Mesenteric fat pad (tissue), 1 donor: ENCODE measurements around the gene RGL1. TPM values are rescaled to one million over a fixed set of nuclear protein-coding genes. Genes with fewer than 3 reads are reported as not detected.

Source experiments
- DNase-seq: peaks from one replicate; pipeline ENCODE4 v3.0.0-alpha.2; 2020; ENCODE audit warnings: low spot score
- total RNA-seq: library from RNA; stranded (reverse); fragmentation: NEBNext Ultra II Directional; extraction: Animal tissue kit (Norgen Biotek cat#: 25700); gene quantifications from one replicate; pipeline ENCODE4 v1.2.1, GENCODE V29; 2021
- donor health status: DM: yes; HTN: yes; CAD: no.

RGL1 gene
- total RNA-seq, 1 donor from 2014 or later = 80.8 TPM

DNA sequence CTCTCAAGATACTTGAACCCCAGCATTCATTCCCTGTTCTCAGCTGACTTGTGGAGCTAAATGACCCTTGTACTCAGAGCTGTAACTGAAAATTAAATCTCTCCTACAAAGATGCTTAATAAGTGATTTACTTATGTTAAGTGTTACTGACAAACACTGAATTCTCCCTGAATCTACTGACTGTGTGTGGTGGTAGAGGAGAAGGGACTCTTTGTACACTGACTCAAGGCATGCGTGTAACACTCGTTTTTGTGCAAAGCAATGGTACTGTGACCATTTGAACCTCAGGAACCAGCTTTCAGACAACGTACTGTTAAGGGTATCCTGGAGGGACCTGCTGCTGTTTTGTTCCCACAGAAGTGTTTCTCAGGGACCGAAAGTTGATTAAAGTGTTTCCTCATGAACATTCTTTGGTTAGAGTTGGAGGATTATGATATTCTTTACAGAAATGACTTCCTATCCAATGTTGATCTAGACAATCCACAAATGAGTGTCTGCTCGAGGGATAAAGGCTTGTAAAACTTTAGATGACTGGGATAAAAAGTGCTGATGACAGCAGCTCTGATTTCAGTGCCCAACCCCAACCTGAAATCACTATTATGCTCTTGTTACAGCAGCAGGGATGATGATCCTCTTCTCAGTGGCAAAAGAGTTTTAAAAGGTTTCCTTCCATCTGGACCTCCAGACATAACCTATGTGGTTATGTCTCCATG is 12.8 kb downstream of the RGL1 start:
- no peak for DNase-seq

DNA sequence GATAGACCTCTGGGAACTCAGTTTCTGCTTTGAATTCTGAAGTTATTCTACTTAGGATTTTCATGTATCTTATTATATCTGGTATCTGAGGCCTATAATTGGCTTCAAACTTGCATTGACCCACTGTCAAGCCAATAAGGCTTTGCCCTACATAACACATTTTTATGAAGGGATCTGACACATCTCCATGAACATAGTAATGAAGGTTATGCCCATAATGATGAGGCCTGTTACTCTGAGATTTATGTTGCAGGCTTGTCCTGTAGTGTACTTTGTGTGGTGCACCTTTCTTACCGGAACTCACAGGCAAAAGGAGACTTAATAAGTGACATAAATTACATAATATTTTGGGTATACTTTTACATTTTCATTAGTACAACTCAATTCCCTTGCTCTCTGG is 14.1 kb downstream of the RGL1 start:
- no peak for DNase-seq

DNA sequence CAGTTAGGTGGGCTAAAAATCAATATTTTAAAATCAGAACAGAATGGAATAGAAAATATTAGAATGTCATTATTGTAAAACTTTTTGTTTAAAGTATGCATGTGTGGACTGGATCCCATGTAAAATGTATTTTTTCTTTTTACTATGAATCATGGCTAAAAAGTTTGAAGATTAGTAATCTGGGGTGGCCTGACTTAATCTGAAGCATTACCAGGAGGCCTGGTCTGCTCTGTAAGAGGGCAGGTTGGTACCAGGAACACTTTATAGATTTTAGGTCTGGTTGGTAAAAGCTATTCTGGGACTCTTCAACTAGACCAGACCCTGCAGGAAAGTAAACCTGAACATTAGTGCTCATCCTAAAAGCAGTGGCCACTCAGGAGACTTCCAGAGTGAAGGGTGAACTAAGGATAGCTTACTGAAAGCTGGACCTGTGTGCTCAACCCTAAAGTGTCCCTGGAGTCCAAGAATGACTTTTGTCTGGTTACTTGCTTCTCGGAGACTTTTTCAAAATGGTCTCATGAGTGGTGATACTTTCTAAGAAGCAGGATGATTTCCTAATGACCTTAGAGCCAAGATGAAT is 16.5 kb downstream of the RGL1 start:
- DNase-seq = no peak

DNA sequence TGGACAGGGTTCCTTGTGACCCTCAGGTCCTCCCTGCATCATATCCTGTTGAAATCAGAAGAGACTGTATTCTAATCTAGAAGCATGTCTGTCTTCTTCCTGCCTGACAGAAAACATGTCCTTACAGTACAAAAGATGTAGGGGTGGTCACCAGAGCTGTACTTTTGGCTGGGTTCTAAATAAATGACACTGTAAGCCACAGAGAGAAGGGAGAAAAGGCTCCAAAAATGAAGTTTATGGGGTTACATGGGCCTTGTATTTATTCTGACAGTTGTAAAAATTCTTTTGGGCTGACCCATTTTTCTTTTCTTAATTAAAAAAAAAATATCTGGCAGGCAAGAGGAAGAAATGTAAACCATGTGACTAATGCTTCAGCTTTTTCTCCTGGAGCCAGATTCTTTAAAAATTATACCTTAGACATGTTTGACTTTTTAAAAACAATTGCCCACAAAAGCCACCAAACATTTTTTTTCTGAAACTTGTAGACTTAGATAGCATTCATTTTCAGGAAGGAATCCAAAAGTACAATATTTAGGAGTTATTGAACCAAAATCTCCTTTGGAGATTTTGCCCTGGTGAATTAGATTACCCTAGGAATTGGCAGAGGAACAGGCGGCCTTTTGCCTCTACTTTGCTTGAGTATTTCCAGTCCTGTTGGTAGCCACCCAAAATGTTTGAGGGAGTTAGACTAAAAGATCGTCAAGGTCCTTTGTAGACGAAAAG is 17.1 kb downstream of the RGL1 start:
- DNase-seq = no peak

DNA sequence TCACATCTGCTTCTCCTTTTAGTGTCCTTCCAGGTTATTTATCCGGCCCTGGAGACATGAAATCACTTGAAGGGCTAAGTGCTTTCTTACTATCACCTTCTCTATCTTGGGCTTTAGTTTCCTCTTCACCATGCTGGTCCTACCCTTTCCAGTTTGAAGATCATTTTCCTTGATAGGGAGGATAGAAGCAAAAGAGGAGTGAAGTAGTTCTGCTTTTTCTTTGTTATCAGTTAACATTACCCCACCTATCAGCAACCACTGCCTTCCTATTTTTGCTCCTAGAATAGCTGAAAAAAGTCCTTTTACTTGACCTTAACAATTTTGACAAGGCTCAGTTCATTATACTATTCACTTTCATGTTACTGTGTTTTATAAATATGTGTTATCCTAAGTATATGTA is 19.4 kb downstream of the RGL1 start:
- no peak for DNase-seq

DNA sequence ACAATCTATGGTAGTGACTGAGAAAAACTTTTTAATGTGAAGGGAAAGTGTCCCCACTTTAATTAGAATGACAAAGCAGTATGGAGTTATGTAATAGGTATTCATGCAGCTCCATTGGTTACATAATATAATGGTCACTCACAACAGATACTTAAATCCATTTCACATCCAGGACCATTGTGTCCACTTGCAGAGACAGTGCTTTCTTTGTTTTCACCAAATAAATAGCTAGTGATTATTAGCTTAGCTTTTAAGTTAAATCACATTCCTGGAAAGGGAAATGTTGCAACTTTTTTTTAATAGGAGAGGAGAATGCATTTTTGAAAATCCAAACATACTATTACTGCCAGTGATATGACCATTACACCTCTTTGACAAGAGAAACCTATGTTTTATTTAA is 22.9 kb downstream of the RGL1 start:
- DNase-seq = no peak

DNA sequence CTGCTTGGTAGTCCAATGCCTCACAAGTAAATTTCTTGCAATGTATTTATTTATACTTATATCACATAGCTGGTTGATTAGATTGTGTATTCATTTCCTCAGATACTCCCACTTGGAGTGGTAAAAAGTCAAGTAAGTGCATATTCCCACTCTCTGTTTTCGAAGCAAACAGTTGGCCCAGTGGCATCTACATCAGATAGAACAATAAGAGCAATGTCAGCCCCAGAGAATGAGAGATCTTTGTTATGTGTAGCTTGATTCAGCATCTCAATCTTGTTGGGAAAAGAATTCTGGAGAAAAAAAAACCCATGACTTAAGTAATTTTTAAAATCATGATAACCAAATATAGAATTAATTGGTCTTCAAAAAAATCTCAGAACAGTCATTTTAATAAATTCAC is 25.5 kb downstream of the RGL1 start:
- no peak for DNase-seq

DNA sequence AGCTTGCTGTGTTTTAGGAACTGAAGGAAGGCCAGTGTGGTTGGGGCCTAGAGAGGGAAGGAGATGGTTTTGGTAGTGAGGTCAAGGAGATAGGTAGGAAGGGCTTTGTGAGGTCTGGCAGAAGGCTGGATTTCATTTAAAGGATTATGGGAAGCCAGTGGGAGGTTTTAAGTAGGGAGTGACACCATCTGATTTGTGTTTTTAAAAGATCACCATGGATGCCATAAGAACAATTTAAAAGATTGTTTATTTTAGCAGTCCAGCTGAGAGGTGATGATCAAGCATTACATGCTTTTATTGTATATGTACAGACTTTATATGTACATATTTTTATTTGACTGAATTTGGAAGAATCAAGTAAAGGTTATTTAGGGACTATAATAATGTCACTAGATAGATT is 26.4 kb downstream of the RGL1 start:
- no peak for DNase-seq

DNA sequence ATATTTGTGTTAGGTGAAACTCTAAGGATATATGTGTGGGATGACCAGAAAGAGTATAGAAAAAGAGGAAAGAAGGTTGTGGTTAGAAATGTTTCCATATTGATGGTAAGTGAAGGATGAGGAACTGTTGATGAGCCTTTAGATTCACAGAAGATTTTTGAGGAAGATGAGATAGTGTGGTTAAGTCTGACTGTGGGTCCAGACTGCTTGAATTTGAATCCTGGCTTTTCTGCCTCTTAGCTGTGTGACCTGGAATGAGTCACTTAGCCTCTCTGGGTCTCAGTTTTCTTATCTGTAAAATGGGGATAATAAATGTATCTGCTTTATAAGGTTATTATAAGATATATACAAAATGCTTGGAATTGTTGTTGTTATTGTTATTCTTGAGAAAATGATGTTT is 27.5 kb downstream of the RGL1 start:
- no peak for DNase-seq

DNA sequence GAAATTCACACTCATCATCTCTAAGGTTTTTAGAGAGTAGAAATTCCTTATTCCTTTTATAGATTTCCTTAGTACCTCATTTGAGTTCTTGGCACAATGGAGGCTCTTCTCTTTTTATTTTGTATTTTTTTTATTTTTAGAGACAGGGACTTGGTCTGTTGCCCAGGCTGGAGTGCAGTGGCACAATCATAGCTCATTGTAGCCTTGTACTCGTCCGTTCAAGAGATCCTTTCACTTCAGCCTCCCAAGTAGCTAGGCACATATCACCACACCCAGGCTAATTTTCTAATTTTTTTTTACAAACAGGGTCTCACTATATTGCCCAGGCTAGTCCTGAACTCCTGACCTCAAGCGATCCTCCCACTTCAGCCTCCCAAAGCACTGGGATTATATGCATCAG is 29.6 kb downstream of the RGL1 start:
- no peak for DNase-seq

DNA sequence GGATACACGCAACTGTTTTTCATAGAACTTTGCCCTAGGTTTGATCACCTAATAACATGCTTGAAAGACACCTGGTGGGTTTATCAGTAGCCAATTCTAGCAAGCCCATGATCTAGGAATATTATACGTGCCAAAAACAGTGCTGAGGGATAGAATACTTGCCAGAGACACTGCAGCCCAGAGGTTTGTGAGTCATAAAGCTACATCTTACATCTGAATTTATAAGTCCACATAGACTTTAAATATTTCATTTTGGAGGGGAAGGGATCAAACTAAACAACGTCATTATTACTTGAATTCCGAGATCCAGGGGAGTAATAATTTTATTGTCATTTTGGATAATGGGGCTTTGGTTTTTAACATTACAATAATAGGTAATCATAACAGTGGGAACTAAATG is 31.7 kb downstream of the RGL1 start:
- no peak for DNase-seq

DNA sequence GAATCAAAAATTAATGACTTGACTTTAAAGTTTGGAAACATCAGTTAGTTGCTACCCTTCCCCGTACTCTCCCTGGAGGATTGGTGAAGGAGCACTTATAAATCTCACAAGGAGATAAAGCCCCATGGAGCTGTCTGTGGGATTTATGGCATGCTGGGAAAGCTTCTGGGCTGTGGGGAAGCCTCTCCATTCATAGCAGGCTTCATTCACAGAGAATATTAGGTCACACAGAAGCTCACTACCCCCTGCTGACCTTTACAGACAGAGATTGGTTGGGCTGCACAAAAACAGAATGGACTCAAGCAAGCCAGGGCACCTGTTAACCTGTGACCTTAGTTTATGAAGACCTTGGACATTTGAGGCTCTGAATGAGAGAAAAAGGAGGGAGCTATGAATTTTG is 32.1 kb downstream of the RGL1 start:
- DNase-seq = no peak

DNA sequence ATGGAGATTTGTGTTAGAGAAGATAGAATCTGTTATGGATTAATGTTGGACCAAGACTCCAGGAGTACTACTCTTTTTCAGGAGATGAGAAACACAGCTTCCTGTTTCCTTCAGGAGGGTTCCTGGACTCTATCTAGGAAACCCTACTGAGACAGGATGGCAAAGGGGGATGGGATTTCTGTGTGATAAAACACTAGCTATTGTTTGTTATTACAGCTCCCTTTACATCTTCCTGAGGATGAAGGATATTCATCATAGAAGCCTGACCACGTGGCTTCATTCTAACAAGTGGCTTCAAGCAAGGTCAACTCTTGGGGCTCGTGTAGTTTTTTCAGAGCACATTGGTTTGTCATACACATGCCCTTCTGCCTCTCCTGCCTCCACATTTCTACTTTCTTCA is 33.3 kb downstream of the RGL1 start:
- no peak for DNase-seq

DNA sequence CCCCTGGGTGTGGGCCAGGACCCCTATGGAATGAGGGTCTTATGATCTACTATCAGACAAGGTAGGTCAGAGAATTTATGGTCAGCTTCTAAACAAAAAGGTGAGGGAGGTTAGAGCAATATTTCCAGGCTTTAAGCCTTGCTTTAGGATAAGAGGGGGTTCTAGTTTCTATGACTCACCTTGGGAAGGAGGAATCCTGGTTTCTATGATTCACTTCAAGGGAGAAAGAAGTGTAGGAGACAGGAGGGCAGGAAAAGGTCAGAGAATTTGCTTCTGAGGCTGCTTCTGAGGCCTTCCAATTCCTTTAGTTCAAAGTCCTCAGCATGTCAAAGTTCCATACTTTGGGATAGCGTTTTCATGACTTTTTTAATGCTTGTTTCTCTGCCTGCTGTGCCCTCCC is 35.2 kb downstream of the RGL1 start:
- DNase-seq = no peak

DNA sequence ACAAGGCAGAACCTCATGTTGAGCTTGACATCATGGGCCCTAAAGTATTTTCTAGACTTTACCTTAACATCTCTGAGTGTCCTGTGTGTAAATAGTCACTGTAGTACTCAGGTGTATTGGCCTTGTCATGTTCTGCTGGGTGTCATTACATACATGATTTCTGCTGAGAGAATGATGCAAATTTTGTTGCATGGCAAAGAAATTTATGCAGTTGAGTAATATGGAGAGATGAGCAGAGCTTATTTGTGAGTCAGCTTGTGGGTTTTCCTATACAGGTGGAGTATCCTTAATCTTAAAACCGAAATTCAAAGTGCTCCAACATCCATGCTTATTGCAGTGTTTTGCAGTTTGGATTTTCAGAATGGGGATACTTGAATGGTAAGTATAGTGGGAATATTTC is 36.6 kb downstream of the RGL1 start:
- DNase-seq = no peak

DNA sequence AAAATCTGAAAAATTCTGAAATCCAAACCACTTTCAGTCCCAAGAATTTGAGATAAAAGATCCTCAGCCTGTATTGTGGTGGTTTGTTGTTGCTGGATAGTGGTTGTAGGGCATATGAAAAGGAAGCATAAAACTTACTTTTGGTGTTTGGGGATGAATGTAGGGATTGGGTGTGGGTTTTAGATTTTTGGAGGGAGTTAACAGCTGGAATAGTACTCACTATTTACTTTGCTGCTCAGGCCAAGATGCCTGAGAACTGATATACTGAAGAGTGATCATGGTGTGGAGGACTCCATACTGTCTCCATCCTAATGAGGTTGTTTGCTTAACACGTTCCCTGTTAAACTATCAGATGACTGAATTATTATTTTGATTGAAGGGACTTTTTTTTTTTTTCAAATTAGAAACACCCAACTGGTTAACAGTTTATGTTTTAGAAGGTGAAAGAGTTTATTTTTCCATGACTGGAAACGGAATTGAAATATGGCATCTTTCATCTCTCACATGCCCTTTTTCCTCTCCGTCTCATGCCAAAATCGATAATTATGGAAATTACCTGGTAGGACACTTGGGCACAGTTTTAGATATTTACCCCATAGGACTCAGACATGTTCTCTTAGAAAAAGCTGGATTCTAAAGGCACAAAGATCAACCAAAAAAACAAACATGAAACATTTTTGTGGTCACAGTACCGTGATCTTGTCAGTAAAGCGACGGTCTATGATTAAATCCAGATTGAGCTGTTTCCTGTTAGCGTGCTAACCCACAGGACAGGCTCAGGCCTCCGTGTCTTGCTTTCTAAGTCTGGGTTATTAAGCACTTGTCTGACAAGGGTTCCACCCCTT is 37.3 kb downstream of the RGL1 start:
- DNase-seq = no peak

DNA sequence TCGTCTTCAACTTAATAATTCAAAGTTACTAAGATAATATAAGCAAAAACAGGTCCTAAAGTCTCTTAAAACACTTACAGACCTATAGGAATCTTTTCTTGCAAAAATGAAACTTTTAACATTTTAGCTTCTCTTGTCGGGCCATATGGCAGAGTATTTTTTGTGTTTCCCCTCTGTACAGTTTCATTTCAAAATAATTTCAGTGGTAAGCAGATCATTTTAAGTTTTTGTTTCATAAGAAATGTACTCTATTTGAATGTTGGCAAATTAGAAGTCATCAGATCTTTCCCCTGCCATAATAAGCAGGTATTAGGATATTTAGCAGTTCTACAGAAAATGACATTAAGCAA is 37.9 kb downstream of the RGL1 start:
- DNase-seq = no peak

DNA sequence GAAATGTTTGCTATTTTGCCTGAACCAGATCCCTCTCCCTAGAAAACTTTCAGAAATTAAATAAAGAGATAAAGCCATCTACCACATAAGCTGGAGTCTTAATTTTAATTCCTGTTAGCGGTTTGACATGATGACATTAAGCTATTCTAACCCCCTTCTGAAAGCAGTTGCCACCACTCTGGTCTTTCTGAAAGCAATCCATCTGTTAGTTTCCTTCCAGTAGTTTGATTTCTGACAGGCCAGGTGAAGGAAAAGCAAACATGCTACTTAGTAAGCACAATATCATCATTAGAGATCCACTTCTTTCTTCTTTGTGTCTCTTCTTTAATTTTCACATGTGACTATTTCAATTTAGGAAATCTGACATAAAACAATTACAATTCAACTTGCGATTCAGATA is 39.9 kb downstream of the RGL1 start:
- DNase-seq = no peak

DNA sequence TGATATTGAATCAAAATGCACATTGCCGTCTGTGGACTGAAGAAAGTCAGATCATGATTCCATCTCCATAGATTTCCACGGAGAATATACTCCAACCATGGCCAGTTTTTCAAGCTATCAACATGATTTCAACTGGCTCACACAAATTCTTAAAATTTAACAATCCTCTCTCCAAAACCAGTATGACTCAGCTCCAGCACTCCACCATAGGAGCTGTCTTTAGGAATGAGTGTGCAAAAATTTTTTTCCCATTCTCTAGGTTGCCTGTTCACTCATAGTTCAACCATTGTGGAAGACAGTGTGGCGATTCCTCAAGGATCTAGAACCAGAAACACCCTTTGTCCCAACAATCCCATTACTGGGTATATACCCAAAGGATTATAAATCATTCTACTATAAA is 40.8 kb downstream of the RGL1 start:
- DNase-seq = no peak

DNA sequence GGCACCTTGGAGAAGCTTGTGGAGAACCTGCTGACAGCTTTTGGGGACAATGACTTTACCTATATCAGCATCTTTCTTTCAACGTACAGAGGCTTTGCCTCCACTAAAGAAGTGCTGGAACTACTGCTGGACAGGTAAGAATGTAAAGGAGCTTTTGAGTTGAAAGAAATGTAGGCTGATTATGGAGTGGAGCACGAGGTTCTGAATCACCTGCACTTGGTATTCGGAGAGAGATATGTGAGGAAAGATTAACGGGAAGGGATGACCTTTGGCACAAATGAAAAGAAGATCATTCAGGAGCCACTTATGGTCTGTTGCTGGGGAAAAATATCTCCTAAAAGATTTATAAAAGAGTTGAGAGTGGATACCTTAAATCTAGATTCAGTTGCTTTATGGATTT is 42.7 kb downstream of the RGL1 start:
- DNase-seq = no peak

DNA sequence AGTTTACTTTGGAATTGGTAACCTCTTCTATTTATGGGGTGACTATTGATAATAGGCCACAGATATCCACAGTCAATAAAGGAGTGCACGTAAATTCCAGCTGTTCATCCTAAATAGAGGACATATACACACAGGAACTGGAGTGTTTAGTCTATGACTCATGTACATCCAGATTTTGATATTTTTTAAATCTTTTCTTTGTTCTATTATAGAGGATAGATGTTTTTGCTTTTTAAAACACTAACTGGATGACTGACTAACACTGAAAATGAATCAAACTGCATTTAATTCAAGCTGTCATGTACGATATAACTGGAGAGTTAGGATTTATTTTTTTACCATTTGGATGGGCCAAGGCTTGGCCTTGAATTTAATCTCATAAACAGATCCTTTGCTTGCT is 45.9 kb downstream of the RGL1 start:
- DNase-seq = no peak

DNA sequence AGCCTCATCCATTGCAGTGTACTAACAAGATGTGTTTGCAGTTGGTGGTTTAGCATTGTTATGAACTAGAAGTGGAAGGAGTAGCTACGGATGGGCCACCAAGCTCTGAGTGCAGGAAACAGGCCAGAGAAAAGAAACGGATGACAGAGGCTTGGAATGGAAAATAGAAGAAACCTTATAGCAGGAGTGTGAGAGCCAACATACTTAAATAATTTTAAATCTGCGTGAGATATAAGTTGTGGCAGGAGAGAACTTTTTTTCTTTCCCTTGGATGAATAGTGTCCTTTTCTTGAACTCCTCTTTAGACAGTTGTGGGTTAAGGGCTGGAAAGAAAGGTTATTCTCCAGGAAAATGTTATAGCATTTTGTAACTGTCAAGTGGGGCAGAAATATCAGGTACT is 54.2 kb downstream of the RGL1 start:
- no peak for DNase-seq
